SU-DHL-6 (cell line): ENCODE data around the gene UBTD2.

Experiments used
- H2AFZ ChIP-seq: fragments of 200-600 bp; sonication (generic); 2 replicates; pipeline ENCODE4 v1.6.1; 2014; ENCODE audit warnings: low read depth, mild to moderate bottlenecking, moderate library complexity, mixed read lengths, antibody characterized with exemption, low read length; ENCODE audit not compliant: severe bottlenecking
- H3F3A ChIP-seq: fragments of 200-600 bp; shearing (Covaris generic); 2 replicates; pipeline ENCODE4 v1.6.0; 2016; ENCODE audit warnings: antibody characterized with exemption, mild to moderate bottlenecking; ENCODE audit not compliant: insufficient read depth
- H3K27ac ChIP-seq: fragments of 200-600 bp; sonication (generic); 2 replicates; pipeline ENCODE4 v1.5.1; 2016; ENCODE audit warnings: low read depth, mild to moderate bottlenecking, low read length, moderate library complexity, mixed read lengths
- H3K27me3 ChIP-seq: fragments of 200-600 bp; sonication (generic), shearing (Covaris generic); 2 replicates; pipeline ENCODE4 v1.6.0; 2014; ENCODE audit warnings: mild to moderate bottlenecking, low read length
- H3K36me3 ChIP-seq: fragments of 200-600 bp; sonication (generic); 2 replicates; pipeline ENCODE4 v1.6.1; 2014; ENCODE audit warnings: mild to moderate bottlenecking, low read length, mixed read lengths
- H3K4me2 ChIP-seq: fragments of 300-600, 200-600 bp; shearing (Covaris generic), sonication (generic); 2 replicates; pipeline ENCODE4 v1.6.0; 2014; ENCODE audit warnings: low read length, low read depth, mild to moderate bottlenecking; ENCODE audit not compliant: poor library complexity, severe bottlenecking
- H3K4me3 ChIP-seq: fragments of 200-600 bp; sonication (generic); 2 replicates; pipeline ENCODE4 v1.5.1; 2014; ENCODE audit warnings: antibody characterized with exemption, low read length, mild to moderate bottlenecking, mixed read lengths; ENCODE audit not compliant: insufficient read depth, poor library complexity, severe bottlenecking
- H3K79me2 ChIP-seq: fragments of 200-600 bp; sonication (generic); 2 replicates; pipeline ENCODE4 v1.6.1; 2014; ENCODE audit warnings: mild to moderate bottlenecking, low read length, moderate library complexity; ENCODE audit not compliant: insufficient read depth
- H3K9ac ChIP-seq: fragments of 200-600 bp; sonication (generic); 2 replicates; pipeline ENCODE4 v1.7.0; 2014; ENCODE audit warnings: mild to moderate bottlenecking, low read length
- H3K9me2 ChIP-seq: fragments of 200-600 bp; sonication (generic); replicated peaks from 2 replicates; pipeline ENCODE4 v1.6.1; 2014; ENCODE audit warnings: low read length; ENCODE audit not compliant: insufficient read depth
- H3K9me3 ChIP-seq: fragments of 200-600 bp; sonication (generic); 2 replicates; pipeline ENCODE4 v1.6.1; 2014; ENCODE audit warnings: low read length, mixed read lengths; ENCODE audit not compliant: insufficient read depth
- H4K20me1 ChIP-seq: fragments of 200-600 bp; sonication (generic); 2 replicates; pipeline ENCODE4 v1.6.1; 2014; ENCODE audit warnings: low read depth, mild to moderate bottlenecking, antibody characterized with exemption, low read length, moderate library complexity, mixed read lengths
- CTCF ChIP-seq: fragments of 200-600 bp; sonication (generic); IDR thresholded peaks from one replicate; pipeline ENCODE4 v1.5.1; 2017; ENCODE audit warnings: antibody characterized with exemption, mild to moderate bottlenecking, low read length, moderate library complexity; ENCODE audit not compliant: insufficient read depth, poor library complexity, severe bottlenecking
- EZH2phosphoT487 ChIP-seq: fragments of 200-600 bp; sonication (generic), shearing (Covaris generic); conservative IDR thresholded peaks from 2 replicates; pipeline ENCODE4 v1.6.1; 2018; ENCODE audit warnings: mild to moderate bottlenecking, antibody characterized with exemption, low read length, moderate library complexity, mixed read lengths

Gene UBTD2

GRCh38 chr5:172274951-172275753 is 8.4 kb downstream of the UBTD2 start:
- Histone ChIP-seq H3F3A (peaks cover 32% of the 10 kb centered on the region), H3K27ac (peak overlapping the region; percentile 38), H3K4me2 (peak overlapping the region; percentile 47), H3K9me3 (no peaks in the 10 kb centered on the region), H4K20me1 (no peaks in the 10 kb centered on the region; the same call in 1 of the 2 replicates), H3K79me2 (peaks cover 96% of the 10 kb centered on the region), H3K36me3 (0 out of 2 replicates have a peak, but pooled peaks cover 3% of the 10 kb centered on the region), H3K27me3 (no peaks in the 10 kb centered on the region), H3K9ac (peak overlapping the region; percentile 3; the same call in 1 of the 2 replicates), H2AFZ (no peak overlapping the region), H3K9me2 (no peaks in the 10 kb centered on the region), H3K4me3 (no peak overlapping the region)
- TF ChIP-seq CTCF (no peak), EZH2phosphoT487 (no peak)

- Histone ChIP-seq H2AFZ (no peak overlapping the region), H3K27ac (no peak overlapping the region), H3K4me2 (no peak overlapping the region), H3K9me2 (no peaks in the 10 kb centered on the region), H3K79me2 (peaks cover 98% of the 10 kb centered on the region), H3K4me3 (no peak overlapping the region), H3K9me3 (no peaks in the 10 kb centered on the region), H4K20me1 (peaks cover 4% of the 10 kb centered on the region), H3K9ac (no peak overlapping the region), H3K36me3 (no peaks in the 10 kb centered on the region), H3K27me3 (no peaks in the 10 kb centered on the region), H3F3A (0 out of 2 replicates have a peak, but pooled peaks cover 5% of the 10 kb centered on the region)
- TF ChIP-seq CTCF: no peak
- TF ChIP-seq EZH2phosphoT487: no peak
Observed at GRCh38 chr5:172267943-172268342, 15.6 kb downstream of the UBTD2 start.

GRCh38 chr5:172266676-172267092 is 16.9 kb downstream of the UBTD2 start:
- no peaks in the 10 kb centered on the region for H3K36me3 ChIP-seq
- H3K27me3 ChIP-seq: no peaks in the 10 kb centered on the region
- no peaks in the 10 kb centered on the region for H3K9me2 ChIP-seq
- H3K9ac ChIP-seq: no peak overlapping the region
- H3K9me3 ChIP-seq: no peaks in the 10 kb centered on the region
- no peak for TF ChIP-seq EZH2phosphoT487
- TF ChIP-seq CTCF: no peak
- no peak overlapping the region for H3K27ac ChIP-seq
- H3K4me3 ChIP-seq: no peak overlapping the region
- H3K79me2 ChIP-seq: peaks cover 91% of the 10 kb centered on the region
- 0 out of 2 replicates have a peak, but pooled peaks cover 5% of the 10 kb centered on the region for H3F3A ChIP-seq
- H4K20me1 ChIP-seq: peaks cover 4% of the 10 kb centered on the region; the same call in 1 of the 2 replicates
- no peak overlapping the region for H2AFZ ChIP-seq
- no peak overlapping the region for H3K4me2 ChIP-seq
